HepG2 (cell line): ENCODE measurements around the gene ERBB4. TPM values are rescaled to one million over a fixed set of nuclear protein-coding genes. Genes with fewer than 3 reads are reported as not detected.

Experiments used
- ATAC-seq: fragments of 200-7000 bp; cut with Tn5 transposase; 3 replicates; pipeline ENCODE4 v1.9.1; 2020; ENCODE audit warnings: mild to moderate bottlenecking, moderate library complexity
- BruUV-seq: library from RNA; stranded (reverse); fragments of 400-500 nt; replicated peaks from 2 replicates; lab custom pipeline; 2021; lab: Mats Ljungman, UMichigan
- CTCF ChIA-PET: fragments of 300-600 bp; formaldehyde crosslinking; extraction: SDS; loops from one replicate; lab custom pipeline; 2021; ENCODE audit warnings: low total read pairs, inconsistent platforms, low intra/inter-chr PET ratio; lab: Yijun Ruan, JAX
- POLR2A ChIA-PET: fragments of 350-600 bp; sonication (Branson Sonifier 250); formaldehyde crosslinking; loops from one replicate; lab custom pipeline; 2020; ENCODE audit warnings: antibody characterized with exemption, inconsistent platforms; lab: Yijun Ruan, JAX
- DNase-seq: peaks from one replicate; pipeline ENCODE4 v3.0.0-alpha.2; 2015; ENCODE audit warnings: low spot score
- FAIRE-seq: peaks from 3 replicates; lab custom pipeline; 2011; peaks lifted over from hg19 to GRCh38; lab: Jason Lieb, UNC
- H2AFZ ChIP-seq: one replicate; pipeline ENCODE4 v1.6.1; 2011; ENCODE audit warnings: low read length, inconsistent platforms
- H3K27ac ChIP-seq: fragments of 300-600 bp; 3 replicates; pipeline ENCODE4 v1.8.0; 2011; ENCODE audit warnings: mixed run types, mild to moderate bottlenecking, mixed read lengths, low read length, inconsistent platforms; ENCODE audit not compliant: insufficient read depth; ENCODE audit errors: extremely low read length
- H3K27me3 ChIP-seq, 2 experiments: fragments of 200-600 bp in 1 of 2; 2 replicates in 1 of 2; 3 replicates in 1 of 2; pipeline versions ENCODE4 v1.6.0 to v1.8.0; 2011; ENCODE audit warnings: low read length in 2 of 2, mild to moderate bottlenecking in 2 of 2, moderate library complexity in 2 of 2, inconsistent platforms in 1 of 2; ENCODE audit not compliant: insufficient read depth in 2 of 2, control insufficient read depth in 1 of 2
- H3K36me3 ChIP-seq, 2 experiments: fragments of 200-600 bp in 1 of 2; replicated peaks in 1 of 2; 2 replicates in 1 of 2; 3 replicates in 1 of 2; pipeline versions ENCODE4 v1.5.1 to v1.8.0; 2011; ENCODE audit warnings: low read length in 2 of 2, inconsistent platforms in 1 of 2; ENCODE audit not compliant: insufficient read depth in 2 of 2, control insufficient read depth in 1 of 2
- H3K4me1 ChIP-seq: 2 replicates; pipeline ENCODE4 v1.5.1; 2012; ENCODE audit warnings: low read length, inconsistent platforms; ENCODE audit not compliant: insufficient read depth
- H3K4me2 ChIP-seq: 2 replicates; pipeline ENCODE4 v1.6.0; 2011; ENCODE audit warnings: low read depth, low read length, inconsistent platforms
- H3K4me3 ChIP-seq, 3 experiments: fragments of 200-600 bp in 1 of 3; sonication (generic), shearing (Covaris generic) in 1 of 3; replicated peaks in 1 of 3; 2 replicates each; pipeline ENCODE4 v1.5.1; 2011 to 2016; ENCODE audit warnings: low read length in 3 of 3, inconsistent platforms in 2 of 3, low read depth in 2 of 3, mild to moderate bottlenecking in 2 of 3, control low read depth in 1 of 3, mixed read lengths in 1 of 3; ENCODE audit not compliant: insufficient read depth in 1 of 3
- H3K79me2 ChIP-seq: one replicate; pipeline ENCODE4 v1.6.1; 2011; ENCODE audit warnings: low read length, inconsistent platforms; ENCODE audit not compliant: insufficient read depth
- H3K9ac ChIP-seq: 2 replicates; pipeline ENCODE4 v1.6.0; 2011; ENCODE audit warnings: mild to moderate bottlenecking, low read depth, low read length, inconsistent platforms; ENCODE audit not compliant: insufficient read depth
- H3K9me3 ChIP-seq: 2 replicates; pipeline ENCODE4 v1.5.1; 2012; ENCODE audit warnings: mild to moderate bottlenecking, low read length
- H4K20me1 ChIP-seq: 2 replicates; pipeline ENCODE4 v1.6.0; 2011; ENCODE audit warnings: inconsistent platforms, mild to moderate bottlenecking, low read length, moderate library complexity; ENCODE audit not compliant: insufficient read depth
- AKAP8 ChIP-seq: sonication (generic); formaldehyde crosslinking; IDR thresholded peaks from 2 replicates; pipeline ENCODE4 v1.5.1; 2020; ENCODE audit warnings: mild to moderate bottlenecking, missing genetic modification reagents
- ATF3 ChIP-seq: sonication (generic); formaldehyde crosslinking; IDR thresholded peaks from 2 replicates; pipeline ENCODE4 v1.4.0; 2020; ENCODE audit warnings: missing genetic modification reagents
- CBFB ChIP-seq: sonication (generic); formaldehyde crosslinking; IDR thresholded peaks from 2 replicates; pipeline ENCODE4 v1.4.0; 2020; ENCODE audit warnings: missing genetic modification reagents
- CREB1 ChIP-seq, 2 experiments: fragments of 450-650 bp in 1 of 2; IDR thresholded peaks; 2 replicates each; pipeline ENCODE4 v1.6.1; 2016 to 2017; ENCODE audit warnings: control low read depth in 1 of 2, mild to moderate bottlenecking in 1 of 2, missing compliant biosample characterization in 1 of 2, missing genetic modification characterization in 1 of 2
- CREB3 ChIP-seq: sonication (generic); formaldehyde crosslinking; IDR thresholded peaks from 2 replicates; pipeline ENCODE4 v1.5.0; 2020; ENCODE audit warnings: missing genetic modification reagents
- FOXA1 ChIP-seq, 2 experiments: fragments of 450-650 bp in 1 of 2; sonication (generic) in 1 of 2; formaldehyde crosslinking in 1 of 2; IDR thresholded peaks; 2 replicates each; pipeline versions ENCODE4 v1.4.0 to v1.6.1; 2016 to 2020; ENCODE audit warnings: missing genetic modification reagents in 1 of 2
- MTA1 ChIP-seq: sonication (generic); formaldehyde crosslinking; IDR thresholded peaks from 2 replicates; pipeline ENCODE4 v1.4.0; 2020; ENCODE audit warnings: missing genetic modification reagents, mild to moderate bottlenecking, borderline replicate concordance
- NFE2L2 ChIP-seq: fragments of 150-350 bp; IDR thresholded peaks from 2 replicates; pipeline ENCODE4 v1.6.1; 2014; ENCODE audit warnings: low read length
- POLR2A ChIP-seq, 2 experiments: IDR thresholded peaks; 2 replicates each; pipeline ENCODE4 v1.6.1; 2011; ENCODE audit warnings: low read depth in 2 of 2, low read length in 2 of 2, mild to moderate bottlenecking in 1 of 2, moderate library complexity in 1 of 2; ENCODE audit not compliant: insufficient read depth in 1 of 2
- ZNF354B ChIP-seq: sonication (generic); formaldehyde crosslinking; IDR thresholded peaks from 2 replicates; pipeline ENCODE4 v1.8.0; 2022; ENCODE audit warnings: mild to moderate bottlenecking, missing genetic modification reagents
- ZNF501 ChIP-seq: sonication (generic); formaldehyde crosslinking; IDR thresholded peaks from 2 replicates; pipeline ENCODE4 v1.5.1; 2020; ENCODE audit warnings: mild to moderate bottlenecking, moderate library complexity, missing genetic modification reagents
- ZNF616 ChIP-seq: sonication (generic); formaldehyde crosslinking; IDR thresholded peaks from 2 replicates; pipeline ENCODE4 v1.5.0; 2020; ENCODE audit warnings: low read depth, mild to moderate bottlenecking, missing genetic modification reagents
- ZNF646 ChIP-seq: sonication (generic); formaldehyde crosslinking; IDR thresholded peaks from 2 replicates; pipeline ENCODE4 v1.9.0; 2021; ENCODE audit warnings: mild to moderate bottlenecking, missing genetic modification reagents
- WGBS: methylation state at CpG from one replicate; pipeline ENCODE4 v1.1.6; 2017; ENCODE audit warnings: low lambda C conversion rate; 5-methylcytosine and 5-hydroxymethylcytosine counted together
- in situ Hi-C: cut with HindIII; loops from 2 replicates; pipeline ENCODE4 v1.10.0; 2017; ENCODE audit warnings: low pct_unique_long_range_greater_than_20kb; ENCODE audit not compliant: extremely low pct_ligation_motif_present
- intact Hi-C: fragments of 100-400 bp; cut with micrococcal nuclease; formaldehyde crosslinking; loops from one replicate; pipeline ENCODE4 v1.10.0; 2022; ENCODE audit not compliant: unreplicated experiment
- polyA plus RNA-seq, 8 experiments: library from polyadenylated mRNA; depleted of rRNA in 3 of 8; stranded (reverse) in 7 of 8; unstranded in 1 of 8; fragments of >200 nt; fragmentation: Illumina TruSeq in 4 of 8; extraction: Trizol in 4 of 8; gene quantifications; 2 replicates each; pipeline versions ENCODE4 v1.2.1 to v1.2.3, GENCODE V29; 2011 to 2016; ENCODE audit warnings: low read depth in 4 of 8, missing spikeins in 1 of 8, mixed read lengths in 1 of 8; ENCODE audit not compliant: insufficient read depth in 1 of 8
- total RNA-seq, 5 experiments: library from RNA; depleted of rRNA; stranded (reverse); fragments of >200 nt; fragmentation: Illumina TruSeq; extraction: Trizol; gene quantifications; 2 replicates each; pipeline ENCODE4 v1.2.3, GENCODE V29; 2016; ENCODE audit warnings: low read depth in 1 of 5
- TF ChIP-seq, protein P1 (sequence below): sonication (generic); formaldehyde crosslinking; IDR thresholded peaks from 2 replicates; pipeline ENCODE4 v1.4.0; 2020; ENCODE audit warnings: mild to moderate bottlenecking, missing genetic modification reagents

ERBB4 gene
- total and polyA plus RNA-seq, 2 of the 13 experiments (the other 11 are each of a cell fraction or from before 2014, with no cell fraction given), result not detected

- ChIA-PET POLR2A (no interaction called here), CTCF (no interaction called here)
- Histone ChIP-seq H3K4me2 (no peak overlapping the region), H3K9me3 (no peaks in the 10 kb centered on the region), H3K27me3 (no peaks in the 10 kb centered on the region), H3K36me3 (no peaks in the 10 kb centered on the region), H2AFZ (no peak overlapping the region), H3K4me1 (no peaks in the 10 kb centered on the region), H3K9ac (no peak overlapping the region), H3K27ac (no peak overlapping the region), H3K79me2 (no peaks in the 10 kb centered on the region), H4K20me1 (no peaks in the 10 kb centered on the region), H3K4me3 (no peak overlapping the region)
- TF ChIP-seq, protein P1, sequence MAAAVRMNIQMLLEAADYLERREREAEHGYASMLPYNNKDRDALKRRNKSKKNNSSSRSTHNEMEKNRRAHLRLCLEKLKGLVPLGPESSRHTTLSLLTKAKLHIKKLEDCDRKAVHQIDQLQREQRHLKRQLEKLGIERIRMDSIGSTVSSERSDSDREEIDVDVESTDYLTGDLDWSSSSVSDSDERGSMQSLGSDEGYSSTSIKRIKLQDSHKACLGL (CRISPR knock-in tag), result no peak
- TF ChIP-seq AKAP8 (CRISPR knock-in tag) (no peak), ZNF616 (CRISPR knock-in tag) (no peak), ZNF646 (CRISPR knock-in tag) (no peak), CREB1 (IDR thresholded peaks at IDR 0.05) (no peak), CREB1 (CRISPR knock-in tag; IDR thresholded peaks at IDR 0.05) (no peak), CREB3 (no peak), MTA1 (CRISPR knock-in tag) (no peak), ZNF354B (CRISPR knock-in tag) (no peak), ZNF501 (CRISPR knock-in tag) (no peak), NFE2L2 (no peak), FOXA1 (IDR thresholded peaks at IDR 0.05) (no peak), FOXA1 (CRISPR knock-in tag; IDR thresholded peaks at IDR 0.05) (no peak), ATF3 (CRISPR knock-in tag) (no peak), CBFB (CRISPR knock-in tag) (no peak), POLR2A (IDR thresholded peaks at IDR 0.05; ENCODE audit: insufficient read depth in 1 of 2, low read depth in 2 of 2, low read length in 2 of 2) (no peak)
- 5% methylated on average over 6 of the region's 6 CpGs for WGBS
- FAIRE-seq (no peak), DNase-seq (no peak), ATAC-seq (no peak)
- BruUV-seq, result no TSS peak
- intact Hi-C loops, result no loop called here
- in situ Hi-C loops, result no loop called here
Measured at GRCh38 chr2:211453311-211453887, 1085.2 kb downstream of the ERBB4 start.
